Stomach (tissue), 4 donors: Measurements from ENCODE around the gene ATP6V0B.

ENCODE experiments used
- CTCF ChIP-seq, 7 experiments: fragments of 450-650 bp in 4 of 7; fragments of 200-600 bp in 3 of 7; sonication (generic) in 3 of 7; IDR thresholded peaks; one replicate each; pipeline ENCODE4 v1.5.1; 2016 to 2019; ENCODE audit warnings: antibody characterized with exemption in 7 of 7, control low read depth in 2 of 7, mild to moderate bottlenecking in 1 of 7
- POLR2AphosphoS5 ChIP-seq, 3 donors: sonication (generic); formaldehyde crosslinking; IDR thresholded peaks; one replicate each; pipeline ENCODE4 v1.6.1; 2016; ENCODE audit warnings: antibody characterized with exemption in 3 of 3

GRCh38 chr1:43935711-43936427 is 38.9 kb upstream of the ATP6V0B start:
- TF ChIP-seq CTCF (IDR thresholded peaks at IDR 0.05) (no peak), POLR2AphosphoS5 (IDR thresholded peaks at IDR 0.05) (no peak)
